Measurements from ENCODE around the gene IL23A. TPM values are rescaled to one million over a fixed set of nuclear protein-coding genes. Genes with fewer than 3 reads are reported as not detected.
A peak's percentile ranks its signal among the peaks of the same experiment; 100 is the strongest.

IL23A gene
- total RNA-seq, 1 experiment from 2014 or later, result 17.5 TPM

GRCh38 chr12:56375598-56376434 is 37.1 kb downstream of the IL23A start:
- no TSS peak for BruUV-seq (replicated peaks)
- Histone ChIP-seq H3K9ac (ENCODE audit: low read length) (no peak overlapping the region), H3K27ac (ENCODE audit: low read length) (no peak overlapping the region), H2AFZ (ENCODE audit: low read length) (no peak overlapping the region), H3F3A (ENCODE audit: low read length, unreplicated experiment) (no peaks in the 10 kb centered on the region), H3K27me3 (ENCODE audit: low read length) (no peaks in the 10 kb centered on the region), H4K20me1 (ENCODE audit: low read length) (no peaks in the 10 kb centered on the region), H3K4me2 (ENCODE audit: low read length) (no peak overlapping the region), H3K79me2 (ENCODE audit: low read length) (no peaks in the 10 kb centered on the region), H3K4me1 (ENCODE audit: insufficient read depth, low read length) (peaks cover 10% of the 10 kb centered on the region), H3K36me3 (ENCODE audit: low read depth, low read length) (no peaks in the 10 kb centered on the region), H3K9me2 (replicated peaks; ENCODE audit: low read length) (no peaks in the 10 kb centered on the region), H3K4me3 (ENCODE audit: low read length) (no peak overlapping the region), H3K9me3 (ENCODE audit: low read length) (no peaks in the 10 kb centered on the region)
- ATAC-seq (no peak), DNase-seq (no peak)
- intact Hi-C loops (cut with micrococcal nuclease), result no loop called here
- no peak for TF ChIP-seq CTCF (conservative IDR thresholded peaks at IDR 0.05; ENCODE audit: low read depth, low read length)
- TF ChIP-seq EZH2 (IDR thresholded peaks at IDR 0.05; ENCODE audit: low read length, unreplicated experiment), result no peak
- no peak for TF ChIP-seq EZH2phosphoT487 (IDR thresholded peaks at IDR 0.05; ENCODE audit: borderline replicate concordance, low read length)
- ChIA-PET CTCF (interaction anchor here (0.7 kb wide), 1 partner anchor 60 kb away, joined by 3 read pairs; the partner anchor contains the start of gene CNPY2), POLR2A (ENCODE audit: unreplicated experiment) (no interaction called here)

GRCh38 chr12:56377310-56377988 is 38.8 kb downstream of the IL23A start:
- ATAC-seq (peak; percentile 98), DNase-seq (peak; percentile 80)
- H2AFZ ChIP-seq (ENCODE audit: low read length), result peak overlapping the region; percentile 68
- H3K9me3 ChIP-seq (ENCODE audit: low read length), result no peaks in the 10 kb centered on the region
- no peaks in the 10 kb centered on the region for H3K9me2 ChIP-seq (replicated peaks; ENCODE audit: low read length)
- no peaks in the 10 kb centered on the region for H3K79me2 ChIP-seq (ENCODE audit: low read length)
- no peaks in the 10 kb centered on the region for H4K20me1 ChIP-seq (ENCODE audit: low read length)
- peak overlapping the region; percentile 20 for H3K4me2 ChIP-seq (ENCODE audit: low read length)
- no TSS peak for BruUV-seq (replicated peaks)
- ChIA-PET CTCF (interaction anchor here (1.1 kb wide), 1 partner anchor 87 kb away, joined by 4 read pairs; no protein-coding TSS in a partner anchor), POLR2A (ENCODE audit: unreplicated experiment) (no interaction called here)
- no peak overlapping the region for H3K27ac ChIP-seq (ENCODE audit: low read length)
- TF ChIP-seq CTCF (conservative IDR thresholded peaks at IDR 0.05; ENCODE audit: low read depth, low read length), result peak; percentile 66
- TF ChIP-seq EZH2 (IDR thresholded peaks at IDR 0.05; ENCODE audit: low read length, unreplicated experiment), result no peak
- peaks cover 10% of the 10 kb centered on the region for H3K4me1 ChIP-seq (ENCODE audit: insufficient read depth, low read length)
- H3K4me3 ChIP-seq (ENCODE audit: low read length), result no peak overlapping the region
- H3K9ac ChIP-seq (ENCODE audit: low read length), result no peak overlapping the region
- no peaks in the 10 kb centered on the region for H3K36me3 ChIP-seq (ENCODE audit: low read depth, low read length)
- no peaks in the 10 kb centered on the region for H3F3A ChIP-seq (ENCODE audit: low read length, unreplicated experiment)
- intact Hi-C loops (cut with micrococcal nuclease), result loop anchor here (1.0 kb wide), 1 partner anchor 87 kb away; no protein-coding TSS in a partner anchor
- H3K27me3 ChIP-seq (ENCODE audit: low read length), result no peaks in the 10 kb centered on the region

Measured in PC-3 (cell line).